Astrocyte of the cerebellum (primary cell): ENCODE measurements around the gene TMEM240.
"Not testable (repeated sequence)": the region's sequence is repeated elsewhere in the genome, so short reads cannot be mapped to it uniquely, and the experiment has no call there.

Experiments
- DNase-seq: peaks from one replicate; pipeline ENCODE4 v3.0.0-alpha.2; 2011; ENCODE audit warnings: low read depth
- H3K4me3 ChIP-seq: 2 replicates; pipeline ENCODE4 v1.5.1; 2011; ENCODE audit warnings: mild to moderate bottlenecking, low read depth, low read length, moderate library complexity
- in situ Hi-C: cut with HindIII; loops from 2 replicates; pipeline ENCODE4 v1.10.0; 2017; ENCODE audit warnings: low sequenced_read_pairs
- TF ChIP-seq, protein P1 (sequence below): IDR thresholded peaks from 2 replicates; pipeline ENCODE4 v1.5.1; 2012; ENCODE audit warnings: low read length, low read depth, moderate library complexity, mild to moderate bottlenecking; ENCODE audit errors: missing control alignments

Gene TMEM240

DNA sequence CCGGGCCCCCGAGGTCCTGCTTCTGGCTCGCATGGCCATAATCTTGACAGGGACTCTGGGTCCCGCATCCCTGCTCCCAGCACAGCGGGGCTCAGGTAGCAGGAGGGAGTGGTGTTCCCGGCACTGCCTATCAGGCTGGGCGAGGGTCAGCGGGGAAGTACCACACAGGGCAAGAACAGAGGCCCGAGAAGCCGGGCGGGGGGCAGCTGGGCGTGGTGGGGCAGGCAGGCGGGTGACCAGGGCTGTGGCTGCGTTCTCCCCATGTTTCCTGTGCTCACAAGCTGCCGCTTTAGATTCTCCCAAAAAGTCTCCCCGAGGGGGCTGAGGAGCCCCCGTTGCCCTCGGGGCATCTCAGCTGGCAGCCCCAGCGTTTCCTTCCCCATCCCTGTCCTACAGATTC is 50.6 kb downstream of the TMEM240 start:
- no peak for DNase-seq
- H3K4me3 ChIP-seq = no peak overlapping the region
- in situ Hi-C loops = loop anchor here (5.0 kb wide), 1 partner anchor 118 kb away; no protein-coding TSS in a partner anchor
- TF ChIP-seq, protein P1, sequence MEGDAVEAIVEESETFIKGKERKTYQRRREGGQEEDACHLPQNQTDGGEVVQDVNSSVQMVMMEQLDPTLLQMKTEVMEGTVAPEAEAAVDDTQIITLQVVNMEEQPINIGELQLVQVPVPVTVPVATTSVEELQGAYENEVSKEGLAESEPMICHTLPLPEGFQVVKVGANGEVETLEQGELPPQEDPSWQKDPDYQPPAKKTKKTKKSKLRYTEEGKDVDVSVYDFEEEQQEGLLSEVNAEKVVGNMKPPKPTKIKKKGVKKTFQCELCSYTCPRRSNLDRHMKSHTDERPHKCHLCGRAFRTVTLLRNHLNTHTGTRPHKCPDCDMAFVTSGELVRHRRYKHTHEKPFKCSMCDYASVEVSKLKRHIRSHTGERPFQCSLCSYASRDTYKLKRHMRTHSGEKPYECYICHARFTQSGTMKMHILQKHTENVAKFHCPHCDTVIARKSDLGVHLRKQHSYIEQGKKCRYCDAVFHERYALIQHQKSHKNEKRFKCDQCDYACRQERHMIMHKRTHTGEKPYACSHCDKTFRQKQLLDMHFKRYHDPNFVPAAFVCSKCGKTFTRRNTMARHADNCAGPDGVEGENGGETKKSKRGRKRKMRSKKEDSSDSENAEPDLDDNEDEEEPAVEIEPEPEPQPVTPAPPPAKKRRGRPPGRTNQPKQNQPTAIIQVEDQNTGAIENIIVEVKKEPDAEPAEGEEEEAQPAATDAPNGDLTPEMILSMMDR = no peak

DNA sequence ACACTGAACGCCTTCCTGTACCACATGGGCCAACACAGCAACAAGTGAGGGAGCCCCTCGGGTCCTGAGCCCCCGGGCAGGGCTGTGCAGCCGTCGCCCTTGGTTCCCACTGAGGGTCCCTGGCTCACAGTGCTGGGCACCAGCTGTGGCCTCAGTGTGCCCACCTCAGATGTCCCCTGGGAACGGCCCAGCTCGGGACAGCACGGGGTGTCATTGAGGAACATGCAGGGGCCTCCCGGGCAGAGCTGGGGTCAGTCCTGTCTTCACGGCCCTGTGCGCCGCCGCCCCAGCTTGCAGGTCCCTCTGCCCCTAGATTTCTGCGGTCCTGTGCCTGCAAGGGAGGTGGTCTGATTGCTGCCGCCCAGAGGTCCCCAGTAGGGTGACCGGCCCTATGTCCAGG is 51.2 kb downstream of the TMEM240 start:
- TF ChIP-seq, protein P1 = no peak
- no peak overlapping the region for H3K4me3 ChIP-seq
- in situ Hi-C loops = no loop called here
- DNase-seq = no peak

DNA sequence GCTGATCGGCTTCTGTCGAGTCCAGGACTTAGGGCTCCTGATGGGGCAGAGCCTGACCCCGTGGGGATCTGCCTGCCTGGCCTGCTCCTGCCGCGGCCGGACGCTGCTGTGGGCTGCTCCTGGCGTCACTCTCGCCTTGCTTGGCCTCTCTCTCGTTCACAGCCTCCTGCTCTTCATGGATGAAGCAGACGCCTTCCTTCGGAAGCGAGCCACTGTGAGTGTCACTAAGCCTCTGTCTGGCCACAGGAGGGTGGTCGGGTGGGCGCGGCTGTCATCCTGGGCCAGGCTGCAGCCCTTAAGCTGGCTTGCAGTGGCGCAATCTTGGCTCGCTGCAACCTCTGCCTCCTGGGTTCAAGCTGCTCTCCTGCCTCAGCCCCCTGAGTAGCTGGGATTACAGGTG is 52.7 kb downstream of the TMEM240 start:
- DNase-seq = no peak
- no peak overlapping the region for H3K4me3 ChIP-seq
- TF ChIP-seq, protein P1 = no peak
- in situ Hi-C loops = no loop called here

DNA sequence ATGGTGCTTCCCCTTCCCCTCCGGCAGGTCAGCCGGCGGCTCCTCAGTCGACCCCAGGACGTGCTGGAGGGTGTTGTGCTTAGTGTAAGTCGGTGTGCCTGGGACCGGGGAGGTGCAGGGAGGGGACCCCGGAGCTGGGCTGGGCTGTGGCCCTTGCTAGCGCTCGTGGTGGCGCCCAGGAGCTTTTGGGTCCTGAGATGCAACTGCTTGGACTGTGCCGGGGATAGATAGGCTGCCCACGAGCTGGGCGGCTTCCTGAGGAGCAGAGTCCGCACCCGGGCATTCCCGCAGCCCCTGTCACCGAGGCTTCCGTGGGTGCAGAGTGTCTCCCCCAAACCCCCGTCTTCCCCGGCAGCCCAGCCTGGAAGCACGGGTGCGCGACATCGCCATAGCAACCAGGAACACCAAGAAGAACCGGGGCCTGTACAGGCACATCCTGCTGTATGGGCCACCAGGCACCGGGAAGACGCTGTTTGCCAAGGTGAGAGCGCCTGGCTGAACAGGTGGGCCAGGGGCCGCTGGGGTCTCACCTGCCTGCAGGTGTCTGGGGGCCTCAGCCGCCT is 54.6 kb downstream of the TMEM240 start:
- in situ Hi-C loops, H3K4me3 ChIP-seq: not testable (repeated sequence)

DNA sequence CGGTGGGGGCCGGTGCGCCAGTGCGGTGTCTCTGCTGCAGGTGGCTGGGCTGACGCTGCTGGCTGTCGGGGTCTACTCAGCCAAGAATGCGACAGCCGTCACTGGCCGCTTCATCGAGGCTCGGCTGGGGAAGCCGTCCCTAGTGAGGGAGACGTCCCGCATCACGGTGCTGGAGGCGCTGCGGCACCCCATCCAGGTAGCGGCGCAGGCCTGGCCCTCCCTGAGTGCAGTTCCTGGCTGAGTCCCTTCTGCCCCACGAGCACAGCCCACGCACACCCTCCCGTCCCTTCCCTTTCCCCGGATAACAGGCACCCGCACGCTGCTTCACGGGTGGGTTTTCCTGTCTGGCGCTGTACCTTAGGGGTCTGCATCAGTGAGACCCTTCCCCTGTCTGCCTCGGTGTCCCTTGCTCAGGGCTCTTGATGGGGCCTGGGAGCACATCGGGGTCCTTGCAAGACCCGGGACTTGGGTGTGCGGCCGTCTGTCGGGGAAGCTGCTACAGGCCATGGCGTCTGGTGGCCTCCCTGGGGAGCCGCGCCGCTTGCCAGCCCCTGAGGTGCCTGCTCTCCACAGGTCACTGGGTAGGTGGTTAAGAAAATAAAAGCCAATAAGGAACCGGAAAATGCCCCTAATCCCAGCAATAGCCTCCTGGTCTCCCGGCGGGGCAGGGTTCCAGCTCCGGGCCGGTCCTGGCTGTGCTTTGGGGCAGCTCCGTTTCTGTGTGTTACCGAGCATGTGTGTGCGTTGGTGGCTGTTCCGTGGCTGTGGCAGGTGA is 55.3 kb downstream of the TMEM240 start:
- H3K4me3 ChIP-seq = not testable (repeated sequence)

More for the DNA sequence above, 54.6 kb downstream of the TMEM240 start:
- DNase-seq = not testable (repeated sequence)

More for the DNA sequence above, 55.3 kb downstream of the TMEM240 start:
- DNase-seq, in situ Hi-C loops: not testable (repeated sequence)
